Neural cell (in vitro differentiated cells): Measurements from ENCODE around the gene TMSB4X. TPM values are rescaled to one million over a fixed set of nuclear protein-coding genes. Genes with fewer than 3 reads are reported as not detected.

Experiments used
- H2AFZ ChIP-seq: fragments of 200-600, 300-800 bp; sonication (generic), shearing (Covaris generic); 2 replicates; pipeline ENCODE4 v1.6.0; 2014; ENCODE audit warnings: low read depth, mild to moderate bottlenecking, antibody characterized with exemption, low read length, moderate library complexity
- H3F3A ChIP-seq: fragments of 200-600 bp; shearing (Covaris generic); 2 replicates; pipeline ENCODE4 v1.6.1; 2016; ENCODE audit warnings: mild to moderate bottlenecking, moderate library complexity, mixed read lengths, antibody characterized with exemption, low read length; ENCODE audit not compliant: insufficient read depth, poor library complexity, severe bottlenecking
- H3K27ac ChIP-seq: fragments of 200-600, 300-800 bp; sonication (generic), shearing (Covaris generic); 2 replicates; pipeline ENCODE4 v1.5.1; 2014; ENCODE audit warnings: mild to moderate bottlenecking, low read length, moderate library complexity
- H3K27me3 ChIP-seq: fragments of 300-800, 200-600 bp; sonication (generic), shearing (Covaris generic); 2 replicates; pipeline ENCODE4 v1.6.0; 2014; ENCODE audit warnings: mild to moderate bottlenecking, low read depth, low read length, moderate library complexity; ENCODE audit not compliant: insufficient read depth
- H3K36me3 ChIP-seq: fragments of 300-800, 200-600 bp; sonication (generic), shearing (Covaris generic); 2 replicates; pipeline ENCODE4 v1.5.1; 2014; ENCODE audit warnings: mild to moderate bottlenecking, antibody characterized with exemption, low read length, moderate library complexity; ENCODE audit not compliant: insufficient read depth
- H3K4me2 ChIP-seq: fragments of 300-800, 200-600 bp; sonication (generic), shearing (Covaris generic); 2 replicates; pipeline ENCODE4 v1.6.0; 2014; ENCODE audit warnings: mild to moderate bottlenecking, low read length
- H3K4me3 ChIP-seq: fragments of 300-800, 200-600 bp; sonication (generic), shearing (Covaris generic); 2 replicates; pipeline ENCODE4 v1.5.1; 2014; ENCODE audit warnings: mild to moderate bottlenecking, low read length, moderate library complexity
- H3K79me2 ChIP-seq: fragments of 200-600 bp; shearing (Covaris generic); replicated peaks from 2 replicates; pipeline ENCODE4 v1.6.0; 2014; ENCODE audit warnings: mild to moderate bottlenecking, low read length, moderate library complexity; ENCODE audit not compliant: insufficient read depth
- H3K9ac ChIP-seq: fragments of 300-800, 200-600 bp; sonication (generic), shearing (Covaris generic); 2 replicates; pipeline ENCODE4 v1.6.1; 2016; ENCODE audit warnings: mild to moderate bottlenecking, low read length, mixed read lengths
- H3K9me2 ChIP-seq: fragments of 200-600 bp; shearing (Covaris generic); 2 replicates; pipeline ENCODE4 v1.6.1; 2016; ENCODE audit warnings: mild to moderate bottlenecking, low read length, mixed read lengths; ENCODE audit not compliant: insufficient read depth
- H3K9me3 ChIP-seq: fragments of 200-600, 300-800 bp; sonication (generic), shearing (Covaris generic); 2 replicates; pipeline ENCODE4 v1.6.1; 2016; ENCODE audit warnings: mild to moderate bottlenecking, mixed run types, low read length, moderate library complexity, mixed read lengths
- H4K20me1 ChIP-seq: fragments of 200-600 bp; shearing (Covaris generic); 2 replicates; pipeline ENCODE4 v1.6.1; 2016; ENCODE audit warnings: mild to moderate bottlenecking, mixed run types; ENCODE audit not compliant: insufficient read depth
- EP300 ChIP-seq: fragments of 450-650 bp; conservative IDR thresholded peaks from 2 replicates; pipeline ENCODE4 v1.6.1; 2014; ENCODE audit warnings: antibody characterized with exemption, mild to moderate bottlenecking, moderate library complexity; ENCODE audit not compliant: poor library complexity, severe bottlenecking
- EZH2 ChIP-seq: fragments of 200-600, 300-800 bp; shearing (Covaris generic), sonication (generic); IDR thresholded peaks from 2 replicates; pipeline ENCODE4 v1.6.1; 2014; ENCODE audit warnings: antibody characterized with exemption, low read length, borderline replicate concordance, mild to moderate bottlenecking; ENCODE audit not compliant: insufficient read depth, poor library complexity, severe bottlenecking
- MXI1 ChIP-seq: fragments of 450-650 bp; conservative IDR thresholded peaks from 2 replicates; pipeline ENCODE4 v1.6.1; 2014; ENCODE audit warnings: antibody characterized with exemption, mild to moderate bottlenecking; ENCODE audit not compliant: poor library complexity, severe bottlenecking
- POLR2AphosphoS5 ChIP-seq: IDR thresholded peaks from 2 replicates; pipeline ENCODE4 v1.6.1; 2012
- RAD21 ChIP-seq: fragments of 450-650 bp; conservative IDR thresholded peaks from 2 replicates; pipeline ENCODE4 v1.6.1; 2014; ENCODE audit warnings: antibody characterized with exemption, mild to moderate bottlenecking, moderate library complexity
- SMC3 ChIP-seq: fragments of 450-650 bp; conservative IDR thresholded peaks from 2 replicates; pipeline ENCODE4 v1.6.1; 2014; ENCODE audit warnings: antibody characterized with exemption, mild to moderate bottlenecking, moderate library complexity; ENCODE audit not compliant: poor library complexity
- TAF1 ChIP-seq: IDR thresholded peaks from 2 replicates; pipeline ENCODE4 v1.6.1; 2012; ENCODE audit warnings: low read depth
- polyA plus RNA-seq: library from polyadenylated mRNA; depleted of rRNA; stranded (reverse); fragments of >200 nt; gene quantifications from 2 replicates; pipeline ENCODE4 v1.2.3, GENCODE V29; 2014
- TF ChIP-seq, protein P1 (sequence below): IDR thresholded peaks from 2 replicates; pipeline ENCODE4 v1.6.1; 2012; ENCODE audit warnings: borderline replicate concordance
- TF ChIP-seq, protein P2 (sequence below): fragments of 450-650 bp; IDR thresholded peaks from 2 replicates; pipeline ENCODE4 v1.5.1; 2014; ENCODE audit warnings: antibody characterized with exemption, mild to moderate bottlenecking, moderate library complexity; ENCODE audit not compliant: poor library complexity, severe bottlenecking

TMSB4X gene
- polyA plus RNA-seq, 1 donor from 2014 or later, result 11,381 TPM

DNA sequence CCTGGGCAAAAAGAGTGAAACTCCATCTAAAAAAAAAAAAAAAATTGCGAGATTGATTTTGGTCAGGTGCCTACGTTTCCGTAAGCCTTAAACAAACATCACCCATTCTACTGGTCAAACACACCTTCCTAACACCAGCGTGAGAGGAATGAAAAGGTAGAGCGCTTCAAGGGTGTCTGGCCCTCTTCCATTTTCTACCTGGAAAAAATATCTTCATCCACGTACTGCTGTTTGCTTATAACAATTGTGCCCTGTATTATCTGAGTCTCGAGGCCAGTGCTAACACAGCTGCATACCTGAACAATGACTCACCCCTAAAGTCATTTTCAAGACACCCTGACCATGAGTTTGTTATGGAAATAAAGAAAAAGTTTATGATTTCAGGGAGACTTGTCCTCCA, 13.9 kb downstream of the TMSB4X start:
- H3K9me2 ChIP-seq, result no peaks in the 10 kb centered on the region
- no peak overlapping the region for H3K4me2 ChIP-seq
- no peaks in the 10 kb centered on the region for H3F3A ChIP-seq
- H3K9me3 ChIP-seq, result no peaks in the 10 kb centered on the region
- no peak overlapping the region for H2AFZ ChIP-seq
- H3K36me3 ChIP-seq, result no peaks in the 10 kb centered on the region
- H3K27ac ChIP-seq, result no peak overlapping the region
- no peaks in the 10 kb centered on the region for H3K79me2 ChIP-seq
- no peak overlapping the region for H3K9ac ChIP-seq
- H3K4me3 ChIP-seq, result no peak overlapping the region
- TF ChIP-seq POLR2AphosphoS5 (no peak), TAF1 (no peak), MXI1 (no peak), SMC3 (no peak), RAD21 (no peak), EZH2 (no peak), EP300 (no peak)
- TF ChIP-seq, protein P1, sequence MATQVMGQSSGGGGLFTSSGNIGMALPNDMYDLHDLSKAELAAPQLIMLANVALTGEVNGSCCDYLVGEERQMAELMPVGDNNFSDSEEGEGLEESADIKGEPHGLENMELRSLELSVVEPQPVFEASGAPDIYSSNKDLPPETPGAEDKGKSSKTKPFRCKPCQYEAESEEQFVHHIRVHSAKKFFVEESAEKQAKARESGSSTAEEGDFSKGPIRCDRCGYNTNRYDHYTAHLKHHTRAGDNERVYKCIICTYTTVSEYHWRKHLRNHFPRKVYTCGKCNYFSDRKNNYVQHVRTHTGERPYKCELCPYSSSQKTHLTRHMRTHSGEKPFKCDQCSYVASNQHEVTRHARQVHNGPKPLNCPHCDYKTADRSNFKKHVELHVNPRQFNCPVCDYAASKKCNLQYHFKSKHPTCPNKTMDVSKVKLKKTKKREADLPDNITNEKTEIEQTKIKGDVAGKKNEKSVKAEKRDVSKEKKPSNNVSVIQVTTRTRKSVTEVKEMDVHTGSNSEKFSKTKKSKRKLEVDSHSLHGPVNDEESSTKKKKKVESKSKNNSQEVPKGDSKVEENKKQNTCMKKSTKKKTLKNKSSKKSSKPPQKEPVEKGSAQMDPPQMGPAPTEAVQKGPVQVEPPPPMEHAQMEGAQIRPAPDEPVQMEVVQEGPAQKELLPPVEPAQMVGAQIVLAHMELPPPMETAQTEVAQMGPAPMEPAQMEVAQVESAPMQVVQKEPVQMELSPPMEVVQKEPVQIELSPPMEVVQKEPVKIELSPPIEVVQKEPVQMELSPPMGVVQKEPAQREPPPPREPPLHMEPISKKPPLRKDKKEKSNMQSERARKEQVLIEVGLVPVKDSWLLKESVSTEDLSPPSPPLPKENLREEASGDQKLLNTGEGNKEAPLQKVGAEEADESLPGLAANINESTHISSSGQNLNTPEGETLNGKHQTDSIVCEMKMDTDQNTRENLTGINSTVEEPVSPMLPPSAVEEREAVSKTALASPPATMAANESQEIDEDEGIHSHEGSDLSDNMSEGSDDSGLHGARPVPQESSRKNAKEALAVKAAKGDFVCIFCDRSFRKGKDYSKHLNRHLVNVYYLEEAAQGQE, result no peak
- TF ChIP-seq, protein P2, sequence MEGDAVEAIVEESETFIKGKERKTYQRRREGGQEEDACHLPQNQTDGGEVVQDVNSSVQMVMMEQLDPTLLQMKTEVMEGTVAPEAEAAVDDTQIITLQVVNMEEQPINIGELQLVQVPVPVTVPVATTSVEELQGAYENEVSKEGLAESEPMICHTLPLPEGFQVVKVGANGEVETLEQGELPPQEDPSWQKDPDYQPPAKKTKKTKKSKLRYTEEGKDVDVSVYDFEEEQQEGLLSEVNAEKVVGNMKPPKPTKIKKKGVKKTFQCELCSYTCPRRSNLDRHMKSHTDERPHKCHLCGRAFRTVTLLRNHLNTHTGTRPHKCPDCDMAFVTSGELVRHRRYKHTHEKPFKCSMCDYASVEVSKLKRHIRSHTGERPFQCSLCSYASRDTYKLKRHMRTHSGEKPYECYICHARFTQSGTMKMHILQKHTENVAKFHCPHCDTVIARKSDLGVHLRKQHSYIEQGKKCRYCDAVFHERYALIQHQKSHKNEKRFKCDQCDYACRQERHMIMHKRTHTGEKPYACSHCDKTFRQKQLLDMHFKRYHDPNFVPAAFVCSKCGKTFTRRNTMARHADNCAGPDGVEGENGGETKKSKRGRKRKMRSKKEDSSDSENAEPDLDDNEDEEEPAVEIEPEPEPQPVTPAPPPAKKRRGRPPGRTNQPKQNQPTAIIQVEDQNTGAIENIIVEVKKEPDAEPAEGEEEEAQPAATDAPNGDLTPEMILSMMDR, result no peak
- no peaks in the 10 kb centered on the region for H4K20me1 ChIP-seq
- H3K27me3 ChIP-seq, result no peaks in the 10 kb centered on the region

DNA sequence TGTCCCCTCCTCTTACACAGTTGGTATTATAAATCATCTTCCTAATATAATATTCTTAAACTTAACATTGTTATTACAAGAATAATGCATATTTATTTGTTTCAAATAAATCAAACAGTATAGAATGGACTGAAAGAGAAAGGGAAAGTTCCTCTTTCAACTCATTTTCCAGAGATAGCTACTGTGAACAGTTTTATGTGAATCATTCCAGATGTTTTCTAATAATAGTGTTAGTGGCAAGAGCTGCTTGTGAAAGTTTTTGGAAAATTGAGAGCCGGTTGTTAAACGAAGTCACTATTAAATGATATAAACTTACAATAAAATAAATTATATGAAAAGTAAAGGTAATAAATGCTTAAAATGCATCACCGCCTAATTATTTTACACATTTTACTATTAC, 14.6 kb downstream of the TMSB4X start:
- Histone ChIP-seq H3K4me3 (no peak overlapping the region), H2AFZ (no peak overlapping the region), H3K9me3 (no peaks in the 10 kb centered on the region), H3K9ac (no peak overlapping the region), H3F3A (no peaks in the 10 kb centered on the region), H3K4me2 (no peak overlapping the region), H3K27ac (no peak overlapping the region), H3K79me2 (no peaks in the 10 kb centered on the region), H4K20me1 (no peaks in the 10 kb centered on the region), H3K36me3 (no peaks in the 10 kb centered on the region), H3K27me3 (no peaks in the 10 kb centered on the region), H3K9me2 (no peaks in the 10 kb centered on the region)
- TF ChIP-seq, protein P1, result no peak
- TF ChIP-seq EP300 (no peak), TAF1 (no peak), POLR2AphosphoS5 (no peak), RAD21 (no peak), EZH2 (no peak), MXI1 (no peak)
- TF ChIP-seq, protein P2, result no peak
